HCT116 (cell line): ENCODE data around the gene ARNT2. TPM values are rescaled to one million over a fixed set of nuclear protein-coding genes. Genes with fewer than 3 reads are reported as not detected.

Experiments
- ATAC-seq: fragments of 200-7000 bp; cut with Tn5 transposase; 2 replicates; pipeline ENCODE4 v1.9.1; 2020; ENCODE audit warnings: mild to moderate bottlenecking, moderate library complexity
- BruUV-seq: library from RNA; stranded (reverse); fragments of 400-500 nt; replicated peaks from 2 replicates; lab custom pipeline; 2021; lab: Mats Ljungman, UMichigan
- CTCF ChIA-PET: fragments of 300-600 bp; sonication (Branson Sonifier 250); formaldehyde crosslinking; loops from one replicate; lab custom pipeline; 2021; ENCODE audit warnings: antibody characterized with exemption; lab: Charles Lee
- POLR2A ChIA-PET: fragments of 300-600, 350-600 bp; sonication (Branson Sonifier 250); formaldehyde crosslinking; loops from one replicate; lab custom pipeline; 2021; ENCODE audit warnings: antibody characterized with exemption; lab: Charles Lee
- RAD21 ChIA-PET, 2 experiments: fragments of 300-600 bp; sonication (Branson Sonifier 250); formaldehyde crosslinking; loops; one replicate each; lab custom pipeline; 2023; ENCODE audit warnings: low total read pairs in 2 of 2; ENCODE audit not compliant: uncharacterized antibody in 2 of 2, unreplicated experiment in 2 of 2, low non-redundant PET in 1 of 2; lab: Charles Lee
- DNase-seq: peaks from one replicate; pipeline ENCODE4 v3.0.0-alpha.2; 2010; ENCODE audit warnings: low read depth, low spot score
- H2AFZ ChIP-seq: fragments of 200-600 bp; shearing (Covaris generic), sonication (generic); 2 replicates; pipeline ENCODE4 v1.6.1; 2017; ENCODE audit warnings: low read depth, mixed run types, mixed read lengths, antibody characterized with exemption, low read length; ENCODE audit not compliant: poor library complexity, severe bottlenecking
- H3K27ac ChIP-seq: 2 replicates; pipeline ENCODE4 v1.5.1; 2012; ENCODE audit warnings: low read depth, low read length
- H3K27me3 ChIP-seq: fragments of 200-600 bp; sonication (generic); 2 replicates; pipeline ENCODE4 v1.6.1; 2016; ENCODE audit warnings: mixed run types, low read length, mixed read lengths; ENCODE audit not compliant: insufficient read depth
- H3K36me3 ChIP-seq, 2 experiments: fragments of 200-500 bp in 1 of 2; fragments of 200-600 bp in 1 of 2; sonication (Bioruptor generic) in 1 of 2; sonication (generic) in 1 of 2; 2 replicates each; pipeline versions ENCODE4 v1.5.1 to v1.6.1; 2014 to 2016; ENCODE audit warnings: low read length in 2 of 2, inconsistent platforms in 1 of 2, mixed read lengths in 1 of 2, mixed run types in 1 of 2; ENCODE audit not compliant: insufficient read depth in 2 of 2, control insufficient read depth in 1 of 2
- H3K4me1 ChIP-seq, 2 experiments: fragments of 200-600 bp in 1 of 2; sonication (generic) in 1 of 2; 2 replicates each; pipeline versions ENCODE4 v1.5.1 to v1.6.1; 2012 to 2017; ENCODE audit warnings: low read length in 2 of 2, inconsistent platforms in 1 of 2, mild to moderate bottlenecking in 1 of 2, mixed read lengths in 1 of 2, mixed run types in 1 of 2, moderate library complexity in 1 of 2; ENCODE audit not compliant: insufficient read depth in 2 of 2, control insufficient read depth in 1 of 2
- H3K4me2 ChIP-seq: fragments of 200-600 bp; sonication (generic); 2 replicates; pipeline ENCODE4 v1.6.1; 2017; ENCODE audit warnings: mixed run types, low read length, mixed read lengths
- H3K4me3 ChIP-seq, 2 experiments: fragments of 200-600 bp in 1 of 2; sonication (generic) in 1 of 2; replicated peaks in 1 of 2; 2 replicates each; pipeline ENCODE4 v1.5.1; 2011 to 2016; ENCODE audit warnings: low read length in 2 of 2, control low read depth in 1 of 2, low read depth in 1 of 2, mild to moderate bottlenecking in 1 of 2, mixed read lengths in 1 of 2, mixed run types in 1 of 2
- H3K79me2 ChIP-seq: fragments of 200-600 bp; sonication (generic); 2 replicates; pipeline ENCODE4 v1.6.1; 2017; ENCODE audit warnings: mild to moderate bottlenecking, mixed run types, low read length, moderate library complexity, mixed read lengths; ENCODE audit not compliant: insufficient read depth
- H3K9ac ChIP-seq: fragments of 200-600 bp; sonication (generic); 2 replicates; pipeline ENCODE4 v1.6.1; 2016; ENCODE audit warnings: low read length, mixed read lengths
- H3K9me2 ChIP-seq: fragments of 200-600 bp; sonication (generic), shearing (Covaris generic); 2 replicates; pipeline ENCODE4 v1.6.1; 2017; ENCODE audit warnings: mixed run types, mild to moderate bottlenecking, moderate library complexity; ENCODE audit not compliant: insufficient read depth
- H3K9me3 ChIP-seq, 2 experiments: fragments of 200-500 bp in 1 of 2; fragments of 200-600 bp in 1 of 2; sonication (Bioruptor generic) in 1 of 2; sonication (generic) in 1 of 2; 2 replicates each; pipeline ENCODE4 v1.6.1; 2014 to 2017; ENCODE audit warnings: low read length in 2 of 2, mixed read lengths in 2 of 2, inconsistent platforms in 1 of 2, low read depth in 1 of 2, mild to moderate bottlenecking in 1 of 2, mixed run types in 1 of 2, moderate library complexity in 1 of 2; ENCODE audit not compliant: control insufficient read depth in 1 of 2, insufficient read depth in 1 of 2
- H4K20me1 ChIP-seq: fragments of 200-600 bp; sonication (generic), shearing (Covaris generic); 2 replicates; pipeline ENCODE4 v1.6.1; 2017; ENCODE audit warnings: mixed run types, mild to moderate bottlenecking, moderate library complexity; ENCODE audit not compliant: insufficient read depth
- CBX3 ChIP-seq: IDR thresholded peaks from 2 replicates; pipeline ENCODE4 v1.6.1; 2012; ENCODE audit warnings: low read depth
- EGR1 ChIP-seq: IDR thresholded peaks from 2 replicates; pipeline ENCODE4 v1.6.1; 2012; ENCODE audit warnings: low read depth
- ELF1 ChIP-seq: IDR thresholded peaks from 2 replicates; pipeline ENCODE4 v1.6.1; 2012; ENCODE audit warnings: low read depth, borderline replicate concordance
- EZH2phosphoT487 ChIP-seq: fragments of 200-600 bp; IDR thresholded peaks from 2 replicates; pipeline ENCODE4 v1.6.1; 2018; ENCODE audit warnings: antibody characterized with exemption, borderline replicate concordance
- POLR2A ChIP-seq: IDR thresholded peaks from 2 replicates; pipeline ENCODE4 v1.7.0; 2011; ENCODE audit warnings: borderline replicate concordance; ENCODE audit not compliant: insufficient read depth, insufficient read length; ENCODE audit errors: extremely low read depth
- POLR2AphosphoS5 ChIP-seq: IDR thresholded peaks from 2 replicates; pipeline ENCODE4 v1.6.1; 2011; ENCODE audit warnings: mild to moderate bottlenecking, low read depth, low read length, moderate library complexity
- RAD21 ChIP-seq: IDR thresholded peaks from 2 replicates; pipeline ENCODE4 v1.6.1; 2012; ENCODE audit warnings: low read depth, mild to moderate bottlenecking
- SP1 ChIP-seq: IDR thresholded peaks from 2 replicates; pipeline ENCODE4 v1.6.1; 2012; ENCODE audit warnings: low read depth
- SRF ChIP-seq: IDR thresholded peaks from 2 replicates; pipeline ENCODE4 v1.6.1; 2012; ENCODE audit warnings: low read depth
- YY1 ChIP-seq: IDR thresholded peaks from 2 replicates; pipeline ENCODE4 v1.6.1; 2011; ENCODE audit warnings: low read length, low read depth, moderate library complexity, mild to moderate bottlenecking; ENCODE audit not compliant: insufficient replicate concordance; ENCODE audit errors: extremely low read depth
- ZFX ChIP-seq: fragments of 450-650 bp; IDR thresholded peaks from 2 replicates; pipeline ENCODE4 v1.6.1; 2017
- ZNF274 ChIP-seq: fragments of 200-500 bp; sonication (Bioruptor generic); IDR thresholded peaks from 2 replicates; pipeline ENCODE4 v1.6.1; 2014; ENCODE audit warnings: mild to moderate bottlenecking, low read depth, low read length, inconsistent platforms
- intact Hi-C: fragments of 100-400 bp; cut with micrococcal nuclease; formaldehyde crosslinking; loops from 2 replicates; pipeline ENCODE4 v1.10.0; 2022
- total RNA-seq: library from RNA; stranded (reverse); gene quantifications from one replicate; pipeline ENCODE4 v1.2.1, GENCODE V29; 2021; ENCODE audit not compliant: unreplicated experiment
- TF ChIP-seq, protein P1 (sequence below), 3 experiments: fragments of 200-600 bp in 1 of 3; sonication (generic) in 1 of 3; IDR thresholded peaks in 2 of 3; conservative IDR thresholded peaks in 1 of 3; 2 replicates each; pipeline ENCODE4 v1.5.1; 2012 to 2017; ENCODE audit warnings: low read depth in 2 of 3, low read length in 2 of 3, antibody characterized with exemption in 1 of 3, borderline replicate concordance in 1 of 3, control low read depth in 1 of 3, mild to moderate bottlenecking in 1 of 3, mixed read lengths in 1 of 3, mixed run types in 1 of 3, moderate library complexity in 1 of 3; ENCODE audit not compliant: insufficient read depth in 1 of 3
- TF ChIP-seq, protein P2 (sequence below): IDR thresholded peaks from 2 replicates; pipeline ENCODE4 v1.6.1; 2012
- TF ChIP-seq, protein P3 (sequence below): IDR thresholded peaks from 2 replicates; pipeline ENCODE4 v1.6.1; 2012

The ARNT2 gene
- total RNA-seq, 1 experiment from 2014 or later: 3.0 TPM

DNA sequence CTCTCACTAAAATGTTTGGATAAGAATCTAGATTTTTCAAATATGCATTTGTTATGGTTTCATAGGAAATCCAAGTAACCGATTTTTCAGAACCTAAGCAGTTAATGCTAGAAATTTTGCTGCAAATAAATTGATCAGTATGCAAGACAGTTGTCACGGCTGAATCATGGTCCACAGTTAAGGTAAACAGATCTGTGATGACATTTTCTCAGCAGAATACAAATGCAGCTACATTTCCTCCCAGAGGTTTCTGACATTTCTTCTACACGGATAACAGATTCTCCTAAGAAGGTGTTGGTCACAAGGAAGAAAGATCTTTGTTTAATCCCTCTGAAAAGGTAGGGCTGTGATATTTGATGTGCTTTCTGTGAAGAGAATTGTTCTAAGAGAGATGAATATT is 36.9 kb downstream of the ARNT2 start (continued):
- TF ChIP-seq, protein P1, sequence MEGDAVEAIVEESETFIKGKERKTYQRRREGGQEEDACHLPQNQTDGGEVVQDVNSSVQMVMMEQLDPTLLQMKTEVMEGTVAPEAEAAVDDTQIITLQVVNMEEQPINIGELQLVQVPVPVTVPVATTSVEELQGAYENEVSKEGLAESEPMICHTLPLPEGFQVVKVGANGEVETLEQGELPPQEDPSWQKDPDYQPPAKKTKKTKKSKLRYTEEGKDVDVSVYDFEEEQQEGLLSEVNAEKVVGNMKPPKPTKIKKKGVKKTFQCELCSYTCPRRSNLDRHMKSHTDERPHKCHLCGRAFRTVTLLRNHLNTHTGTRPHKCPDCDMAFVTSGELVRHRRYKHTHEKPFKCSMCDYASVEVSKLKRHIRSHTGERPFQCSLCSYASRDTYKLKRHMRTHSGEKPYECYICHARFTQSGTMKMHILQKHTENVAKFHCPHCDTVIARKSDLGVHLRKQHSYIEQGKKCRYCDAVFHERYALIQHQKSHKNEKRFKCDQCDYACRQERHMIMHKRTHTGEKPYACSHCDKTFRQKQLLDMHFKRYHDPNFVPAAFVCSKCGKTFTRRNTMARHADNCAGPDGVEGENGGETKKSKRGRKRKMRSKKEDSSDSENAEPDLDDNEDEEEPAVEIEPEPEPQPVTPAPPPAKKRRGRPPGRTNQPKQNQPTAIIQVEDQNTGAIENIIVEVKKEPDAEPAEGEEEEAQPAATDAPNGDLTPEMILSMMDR (IDR thresholded peaks at IDR 0.05 in 2 of 3, conservative IDR thresholded peaks at IDR 0.05 in 1 of 3; ENCODE audit: borderline replicate concordance in 1 of 3, insufficient read depth in 1 of 3, low read depth in 2 of 3, low read length in 2 of 3): no peak
- TF ChIP-seq EGR1 (no peak), YY1 (no peak), ZNF274 (no peak), EZH2phosphoT487 (no peak), SP1 (no peak)

DNA sequence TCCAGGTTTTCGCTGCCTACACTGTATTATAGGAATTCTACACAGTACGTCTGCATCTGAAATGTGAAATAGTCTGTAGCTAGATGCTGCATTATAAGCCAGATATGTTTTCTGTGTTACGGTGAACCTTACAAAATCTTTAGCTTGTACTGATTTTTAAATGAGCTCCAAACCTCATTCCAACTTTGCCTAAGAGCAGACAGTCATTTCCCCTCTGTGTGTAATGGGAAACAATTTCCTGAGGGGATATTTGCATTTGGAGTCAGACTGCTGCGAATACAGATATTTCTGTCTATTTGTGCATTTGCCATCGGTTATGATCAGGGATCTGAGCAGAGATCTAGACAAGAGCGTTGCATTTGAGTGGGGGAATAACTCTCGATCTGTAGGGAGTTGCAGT is 37.5 kb downstream of the ARNT2 start:
- ChIA-PET RAD21 (no interaction called here), CTCF (no interaction called here), POLR2A (no interaction called here)
- no peak overlapping the region for H3K4me3 ChIP-seq
- H3K27ac ChIP-seq: no peak overlapping the region
- intact Hi-C loops: no loop called here
- peaks cover 9 to 16% of the 10 kb centered on the region in 2 experiments; a peak in 3 of 4 replicates for H3K4me1 ChIP-seq
- no peaks in the 10 kb centered on the region for H3K9me3 ChIP-seq
- no peak overlapping the region for H3K4me2 ChIP-seq
- H3K9ac ChIP-seq: no peak overlapping the region
- no peak for DNase-seq
- H3K79me2 ChIP-seq: no peaks in the 10 kb centered on the region
- no peaks in the 10 kb centered on the region for H3K9me2 ChIP-seq
- no peaks in the 10 kb centered on the region for H4K20me1 ChIP-seq
- H3K27me3 ChIP-seq: no peaks in the 10 kb centered on the region
- TF ChIP-seq POLR2A: no peak
- TF ChIP-seq YY1: no peak
- no peak for TF ChIP-seq ZFX
- no peak for TF ChIP-seq ELF1
- no peak for TF ChIP-seq SRF
- no peak for TF ChIP-seq POLR2AphosphoS5
- TF ChIP-seq, protein P2, sequence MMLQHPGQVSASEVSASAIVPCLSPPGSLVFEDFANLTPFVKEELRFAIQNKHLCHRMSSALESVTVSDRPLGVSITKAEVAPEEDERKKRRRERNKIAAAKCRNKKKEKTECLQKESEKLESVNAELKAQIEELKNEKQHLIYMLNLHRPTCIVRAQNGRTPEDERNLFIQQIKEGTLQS: no peak
- TF ChIP-seq RAD21: no peak
- TF ChIP-seq ZNF274: no peak
- no peak for TF ChIP-seq CBX3
- TF ChIP-seq, protein P3, sequence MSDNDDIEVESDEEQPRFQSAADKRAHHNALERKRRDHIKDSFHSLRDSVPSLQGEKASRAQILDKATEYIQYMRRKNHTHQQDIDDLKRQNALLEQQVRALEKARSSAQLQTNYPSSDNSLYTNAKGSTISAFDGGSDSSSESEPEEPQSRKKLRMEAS: no peak
- H3K36me3 ChIP-seq: no peaks in the 10 kb centered on the region
- no TSS peak for BruUV-seq
- no peak for ATAC-seq
- no peak overlapping the region for H2AFZ ChIP-seq
